ENCODE data around the gene HTR2A.
A peak's percentile ranks its signal among the peaks of the same experiment; 100 is the strongest.
"Not testable (repeated sequence)": the region's sequence is repeated elsewhere in the genome, so short reads cannot be mapped to it uniquely, and the experiment has no call there.

The HTR2A gene

GRCh38 chr13:46866150-46866549 is 30.7 kb downstream of the HTR2A start:
- no peak for DNase-seq

- no peak for DNase-seq
These were observed 31.9 kb downstream of the HTR2A start for GRCh38 chr13:46864941-46865340.

GRCh38 chr13:46861959-46862358 is 34.9 kb downstream of the HTR2A start:
- DNase-seq, result no peak

GRCh38 chr13:46860722-46861121 is 36.1 kb downstream of the HTR2A start:
- no peak for DNase-seq

GRCh38 chr13:46858776-46859175 is 38.1 kb downstream of the HTR2A start:
- DNase-seq, result no peak

- no peak for DNase-seq
These were observed 38.7 kb downstream of the HTR2A start for GRCh38 chr13:46858163-46858562.

- no peak for DNase-seq
These were observed 41.2 kb downstream of the HTR2A start for GRCh38 chr13:46855664-46856063.

GRCh38 chr13:46855166-46855565 is 41.7 kb downstream of the HTR2A start:
- DNase-seq, result no peak

- no peak for DNase-seq
These were observed 44.7 kb downstream of the HTR2A start for GRCh38 chr13:46852168-46852567.

GRCh38 chr13:46850214-46850613 is 46.6 kb downstream of the HTR2A start:
- no peak for DNase-seq

GRCh38 chr13:46846726-46847125 is 50.1 kb downstream of the HTR2A start:
- no peak for DNase-seq

- DNase-seq, result no peak
These were observed 51.7 kb downstream of the HTR2A start for GRCh38 chr13:46845146-46845545.

- no peak for DNase-seq
These were observed 52.4 kb downstream of the HTR2A start for GRCh38 chr13:46844431-46844830.

GRCh38 chr13:46839399-46839798 is 57.5 kb downstream of the HTR2A start:
- DNase-seq, result no peak

GRCh38 chr13:46834657-46835056 is 62.2 kb downstream of the HTR2A start:
- no peak for DNase-seq

GRCh38 chr13:46831588-46832194 is 65.2 kb downstream of the HTR2A start:
- peak; percentile 3 for DNase-seq

- no peak for DNase-seq
These were observed 66.3 kb downstream of the HTR2A start for GRCh38 chr13:46830405-46831005.

GRCh38 chr13:46822551-46822950 is 74.3 kb downstream of the HTR2A start:
- DNase-seq, result no peak

GRCh38 chr13:46817838-46818476 is 78.9 kb downstream of the HTR2A start:
- no peak for DNase-seq

- no peak for DNase-seq
These were observed 79.8 kb downstream of the HTR2A start for GRCh38 chr13:46817095-46817494.

GRCh38 chr13:46816371-46816770 is 80.5 kb downstream of the HTR2A start:
- no peak for DNase-seq

- DNase-seq, result no peak
These were observed 84.5 kb downstream of the HTR2A start for GRCh38 chr13:46812301-46812797.

- no peak for DNase-seq
These were observed 86.4 kb downstream of the HTR2A start for GRCh38 chr13:46810440-46810839.

GRCh38 chr13:46804921-46805320 is 91.9 kb downstream of the HTR2A start:
- DNase-seq, result not testable (repeated sequence)
